ENCODE data around the gene C16orf74. TPM values are rescaled to one million over a fixed set of nuclear protein-coding genes. Genes with fewer than 3 reads are reported as not detected.

Gene C16orf74
- total RNA-seq, 3 donors from 2014 or later, result 0.73 to 1.3 (median 1.0) TPM

GRCh38 chr16:85679870-85680269, 71.0 kb downstream of the C16orf74 start:
- Histone ChIP-seq H3K4me3 (no peak overlapping the region), H3K4me1 (ENCODE audit: low read depth) (peaks cover 18% of the 10 kb centered on the region), H3K9me3 (no peaks in the 10 kb centered on the region), H3K36me3 (ENCODE audit: low read depth) (no peaks in the 10 kb centered on the region)
- TF ChIP-seq CTCF (IDR thresholded peaks at IDR 0.05), result no peak
- ATAC-seq (no peak), DNase-seq (peak in 1 of 3 donors; percentile 30)
- intact Hi-C loops (cut with DNase I, micrococcal nuclease), result no loop called here

GRCh38 chr16:85678821-85679220, 72.1 kb downstream of the C16orf74 start:
- DNase-seq (peak in 2 of 3 donors; percentile 26 to 74), ATAC-seq (peak; percentile 58)
- peaks cover 23% of the 10 kb centered on the region for H3K4me1 ChIP-seq (ENCODE audit: low read depth)
- intact Hi-C loops (cut with DNase I, micrococcal nuclease), result no loop called here
- no peak for TF ChIP-seq CTCF (IDR thresholded peaks at IDR 0.05)
- H3K4me3 ChIP-seq, result no peak overlapping the region
- no peaks in the 10 kb centered on the region for H3K9me3 ChIP-seq
- H3K36me3 ChIP-seq (ENCODE audit: low read depth), result no peaks in the 10 kb centered on the region

GRCh38 chr16:85678016-85678415, 72.9 kb downstream of the C16orf74 start:
- ATAC-seq (no peak), DNase-seq (peak in 1 of 3 donors; percentile 11)
- H3K9me3 ChIP-seq, result no peaks in the 10 kb centered on the region
- peaks cover 25% of the 10 kb centered on the region for H3K4me1 ChIP-seq (ENCODE audit: low read depth)
- no peak for TF ChIP-seq CTCF (IDR thresholded peaks at IDR 0.05)
- H3K4me3 ChIP-seq, result no peak overlapping the region
- intact Hi-C loops (cut with DNase I, micrococcal nuclease), result no loop called here
- no peaks in the 10 kb centered on the region for H3K36me3 ChIP-seq (ENCODE audit: low read depth)

GRCh38 chr16:85677383-85677967, 73.4 kb downstream of the C16orf74 start:
- no peak for ATAC-seq
- no peak for TF ChIP-seq CTCF (IDR thresholded peaks at IDR 0.05)
- Histone ChIP-seq H3K4me3 (no peak overlapping the region), H3K9me3 (no peaks in the 10 kb centered on the region), H3K4me1 (ENCODE audit: low read depth) (peaks cover 26% of the 10 kb centered on the region), H3K36me3 (ENCODE audit: low read depth) (no peaks in the 10 kb centered on the region)
- intact Hi-C loops (cut with DNase I, micrococcal nuclease), result no loop called here
- DNase-seq, result peak in 1 of 3 donors; percentile 3

- ATAC-seq, result no peak
Observed at GRCh38 chr16:85676466-85676865, 74.4 kb downstream of the C16orf74 start.

More at GRCh38 chr16:85676466-85676865, 74.4 kb downstream of the C16orf74 start:
- DNase-seq, result peak in 1 of 3 donors; percentile 22
- intact Hi-C loops (cut with DNase I, micrococcal nuclease), result no loop called here
- no peak for TF ChIP-seq CTCF (IDR thresholded peaks at IDR 0.05)
- H3K4me3 ChIP-seq, result no peak overlapping the region
- peaks cover 4% of the 10 kb centered on the region for H3K36me3 ChIP-seq (ENCODE audit: low read depth)
- H3K9me3 ChIP-seq, result no peaks in the 10 kb centered on the region
- H3K4me1 ChIP-seq (ENCODE audit: low read depth), result peaks cover 28% of the 10 kb centered on the region
